ENCODE data around the gene CLK2. TPM values are rescaled to one million over a fixed set of nuclear protein-coding genes. Genes with fewer than 3 reads are reported as not detected.
A peak's percentile ranks its signal among the peaks of the same experiment; 100 is the strongest.

CLK2 gene
- total and polyA plus RNA-seq, 9 of the 15 experiments (the other 6 are each of a cell fraction or from before 2014, with no cell fraction given): 13.5 to 81.4 (median 39.6) TPM

DNA sequence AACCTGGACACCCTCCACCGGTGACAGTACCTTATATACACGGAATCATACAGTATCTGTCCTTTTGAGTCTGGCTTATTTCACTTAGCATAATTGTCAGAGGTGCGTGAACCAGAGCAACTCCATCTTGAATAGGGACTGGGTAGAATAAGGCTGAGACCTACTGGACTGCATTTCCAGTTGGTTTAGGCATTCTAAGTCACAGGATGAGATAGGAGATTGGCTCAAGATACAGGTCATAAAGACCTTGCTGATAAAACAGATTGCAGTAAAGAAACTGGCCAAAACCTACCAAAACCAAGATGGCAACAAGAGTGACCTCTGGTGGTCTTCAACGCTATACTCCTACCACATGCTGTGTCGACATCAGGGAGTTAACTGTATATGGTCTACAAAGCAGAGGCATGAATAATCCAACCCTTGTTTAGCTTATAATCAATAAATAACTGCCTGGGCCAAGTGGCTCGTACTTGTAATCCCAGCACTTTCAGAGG lies 34.0 kb upstream of the CLK2 start (continued):
- TF ChIP-seq, protein P1, sequence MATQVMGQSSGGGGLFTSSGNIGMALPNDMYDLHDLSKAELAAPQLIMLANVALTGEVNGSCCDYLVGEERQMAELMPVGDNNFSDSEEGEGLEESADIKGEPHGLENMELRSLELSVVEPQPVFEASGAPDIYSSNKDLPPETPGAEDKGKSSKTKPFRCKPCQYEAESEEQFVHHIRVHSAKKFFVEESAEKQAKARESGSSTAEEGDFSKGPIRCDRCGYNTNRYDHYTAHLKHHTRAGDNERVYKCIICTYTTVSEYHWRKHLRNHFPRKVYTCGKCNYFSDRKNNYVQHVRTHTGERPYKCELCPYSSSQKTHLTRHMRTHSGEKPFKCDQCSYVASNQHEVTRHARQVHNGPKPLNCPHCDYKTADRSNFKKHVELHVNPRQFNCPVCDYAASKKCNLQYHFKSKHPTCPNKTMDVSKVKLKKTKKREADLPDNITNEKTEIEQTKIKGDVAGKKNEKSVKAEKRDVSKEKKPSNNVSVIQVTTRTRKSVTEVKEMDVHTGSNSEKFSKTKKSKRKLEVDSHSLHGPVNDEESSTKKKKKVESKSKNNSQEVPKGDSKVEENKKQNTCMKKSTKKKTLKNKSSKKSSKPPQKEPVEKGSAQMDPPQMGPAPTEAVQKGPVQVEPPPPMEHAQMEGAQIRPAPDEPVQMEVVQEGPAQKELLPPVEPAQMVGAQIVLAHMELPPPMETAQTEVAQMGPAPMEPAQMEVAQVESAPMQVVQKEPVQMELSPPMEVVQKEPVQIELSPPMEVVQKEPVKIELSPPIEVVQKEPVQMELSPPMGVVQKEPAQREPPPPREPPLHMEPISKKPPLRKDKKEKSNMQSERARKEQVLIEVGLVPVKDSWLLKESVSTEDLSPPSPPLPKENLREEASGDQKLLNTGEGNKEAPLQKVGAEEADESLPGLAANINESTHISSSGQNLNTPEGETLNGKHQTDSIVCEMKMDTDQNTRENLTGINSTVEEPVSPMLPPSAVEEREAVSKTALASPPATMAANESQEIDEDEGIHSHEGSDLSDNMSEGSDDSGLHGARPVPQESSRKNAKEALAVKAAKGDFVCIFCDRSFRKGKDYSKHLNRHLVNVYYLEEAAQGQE (IDR thresholded peaks at IDR 0.05; ENCODE audit: borderline replicate concordance): peak; percentile 81
- TF ChIP-seq, protein P1 (CRISPR knock-in tag; IDR thresholded peaks at IDR 0.05; ENCODE audit: low read depth): peak; percentile 68; the same call in 1 of the 2 replicates
- peak in 1 of 2 experiments; percentile 80; a peak in 2 of 4 replicates for TF ChIP-seq SRF (CRISPR knock-in tag; IDR thresholded peaks at IDR 0.05)
- TF ChIP-seq SMC3 (conservative IDR thresholded peaks at IDR 0.05; ENCODE audit: insufficient read depth, low read depth, low read length): peak; percentile 37; the same call in 1 of the 2 replicates
- no peak for TF ChIP-seq CBX8 (IDR thresholded peaks at IDR 0.05; ENCODE audit: borderline replicate concordance, extremely low read depth, low read depth, low read length, poor library complexity, severe bottlenecking)
- TF ChIP-seq, protein P2, sequence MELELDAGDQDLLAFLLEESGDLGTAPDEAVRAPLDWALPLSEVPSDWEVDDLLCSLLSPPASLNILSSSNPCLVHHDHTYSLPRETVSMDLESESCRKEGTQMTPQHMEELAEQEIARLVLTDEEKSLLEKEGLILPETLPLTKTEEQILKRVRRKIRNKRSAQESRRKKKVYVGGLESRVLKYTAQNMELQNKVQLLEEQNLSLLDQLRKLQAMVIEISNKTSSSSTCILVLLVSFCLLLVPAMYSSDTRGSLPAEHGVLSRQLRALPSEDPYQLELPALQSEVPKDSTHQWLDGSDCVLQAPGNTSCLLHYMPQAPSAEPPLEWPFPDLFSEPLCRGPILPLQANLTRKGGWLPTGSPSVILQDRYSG (tag; conservative IDR thresholded peaks at IDR 0.05; ENCODE audit: low read depth): peak; percentile 99
- peak; percentile 93 for TF ChIP-seq BCL6 (CRISPR knock-in tag; IDR thresholded peaks at IDR 0.05)
- TF ChIP-seq, protein P3, sequence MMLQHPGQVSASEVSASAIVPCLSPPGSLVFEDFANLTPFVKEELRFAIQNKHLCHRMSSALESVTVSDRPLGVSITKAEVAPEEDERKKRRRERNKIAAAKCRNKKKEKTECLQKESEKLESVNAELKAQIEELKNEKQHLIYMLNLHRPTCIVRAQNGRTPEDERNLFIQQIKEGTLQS (IDR thresholded peaks at IDR 0.05): no peak
- TF ChIP-seq, protein P3 (CRISPR knock-in tag; conservative IDR thresholded peaks at IDR 0.05): no peak
- TF ChIP-seq MAZ (CRISPR knock-in tag; conservative IDR thresholded peaks at IDR 0.05 in 1 of 2, IDR thresholded peaks at IDR 0.05 in 1 of 2): peak in 1 of 2 experiments; percentile 88; a peak in 2 of 4 replicates
- TF ChIP-seq SMARCE1 (IDR thresholded peaks at IDR 0.05): no peak; the same call in 1 of the 2 replicates
- TF ChIP-seq HDAC1 (IDR thresholded peaks at IDR 0.05): peak in 1 of 2 experiments; percentile 58; a peak in 1 of 4 replicates
- TF ChIP-seq HNRNPLL (IDR thresholded peaks at IDR 0.05; ENCODE audit: low read depth, low read length, poor library complexity, severe bottlenecking): no peak
- TF ChIP-seq HIVEP1 (CRISPR knock-in tag; IDR thresholded peaks at IDR 0.05): peak; percentile 96
- peak; percentile 92 for TF ChIP-seq RFX7 (CRISPR knock-in tag; IDR thresholded peaks at IDR 0.05)
- TF ChIP-seq, protein P4, sequence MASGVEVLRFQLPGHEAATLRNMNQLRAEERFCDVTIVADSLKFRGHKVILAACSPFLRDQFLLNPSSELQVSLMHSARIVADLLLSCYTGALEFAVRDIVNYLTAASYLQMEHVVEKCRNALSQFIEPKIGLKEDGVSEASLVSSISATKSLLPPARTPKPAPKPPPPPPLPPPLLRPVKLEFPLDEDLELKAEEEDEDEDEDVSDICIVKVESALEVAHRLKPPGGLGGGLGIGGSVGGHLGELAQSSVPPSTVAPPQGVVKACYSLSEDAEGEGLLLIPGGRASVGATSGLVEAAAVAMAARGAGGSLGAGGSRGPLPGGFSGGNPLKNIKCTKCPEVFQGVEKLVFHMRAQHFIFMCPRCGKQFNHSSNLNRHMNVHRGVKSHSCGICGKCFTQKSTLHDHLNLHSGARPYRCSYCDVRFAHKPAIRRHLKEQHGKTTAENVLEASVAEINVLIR (CRISPR knock-in tag; IDR thresholded peaks at IDR 0.05): peak; percentile 85
- peak; percentile 72; the same call in 1 of the 2 replicates for TF ChIP-seq ZFP1 (CRISPR knock-in tag; IDR thresholded peaks at IDR 0.05)
